GM21576 (cell line): ENCODE data around the gene PDZRN4.

Source experiments
- ATAC-seq: cut with Tn5 transposase; IDR thresholded peaks from one replicate; pipeline ENCODE4 v1.9.1; 2021; ENCODE audit warnings: mild to moderate bottlenecking, moderate library complexity; ENCODE audit not compliant: unreplicated experiment

Gene PDZRN4

DNA sequence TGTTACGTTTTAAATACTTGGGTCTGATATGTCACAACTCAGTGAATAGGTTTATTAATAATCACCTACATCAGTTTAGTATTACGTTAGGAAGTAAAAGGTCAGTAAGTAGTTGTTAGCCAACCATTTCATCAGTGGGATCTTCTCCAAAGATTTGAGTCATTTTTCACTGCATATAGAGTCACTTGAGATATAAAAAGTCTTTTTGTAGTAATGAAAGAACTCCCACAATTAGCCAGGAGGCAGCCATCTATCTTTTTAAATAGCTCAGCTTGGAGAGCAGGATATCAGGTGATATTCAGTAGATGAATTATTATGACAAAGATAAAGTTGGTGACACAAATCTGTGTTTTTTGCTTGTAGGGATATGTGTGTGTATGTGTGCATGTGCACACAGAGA is 309.3 kb downstream of the PDZRN4 start:
- ATAC-seq = no peak

DNA sequence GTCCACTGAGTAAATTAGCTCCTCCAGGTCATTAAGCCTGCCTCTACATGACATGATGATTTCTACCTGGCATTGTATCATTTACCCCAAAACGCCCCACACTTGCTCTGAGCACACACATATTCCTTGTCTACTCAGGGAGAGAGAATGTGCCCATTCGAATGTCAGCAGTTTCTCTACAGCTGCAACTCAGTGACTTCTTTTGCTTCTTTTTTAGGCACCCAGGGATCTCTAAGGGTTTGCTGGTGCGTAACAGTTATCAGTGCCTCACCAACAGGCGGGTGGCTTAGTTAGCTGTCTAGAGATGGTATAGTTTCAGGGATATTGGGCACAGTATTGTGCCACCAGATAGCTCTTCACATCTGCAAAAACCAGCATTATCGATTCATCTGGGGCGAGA is 316.9 kb downstream of the PDZRN4 start:
- no peak for ATAC-seq

DNA sequence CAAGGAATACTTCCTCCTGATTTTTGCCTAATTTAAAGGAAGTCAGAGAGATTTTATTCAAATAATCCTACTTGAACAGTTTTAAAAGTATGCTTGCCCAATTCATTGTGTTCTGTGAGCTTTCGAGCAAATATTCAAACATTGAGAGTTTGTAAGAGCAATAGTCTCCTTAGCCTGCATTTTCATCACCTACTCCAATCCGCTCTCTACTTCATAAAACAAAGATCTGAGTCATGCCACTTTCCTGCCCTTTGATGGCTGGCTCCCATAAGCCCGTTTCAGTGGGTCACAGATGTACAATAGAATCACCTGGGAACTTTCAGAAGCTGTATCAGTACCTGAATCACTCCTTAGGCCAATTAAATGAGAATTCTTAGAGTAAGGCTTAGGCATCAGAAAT is 319.2 kb downstream of the PDZRN4 start:
- ATAC-seq = no peak

DNA sequence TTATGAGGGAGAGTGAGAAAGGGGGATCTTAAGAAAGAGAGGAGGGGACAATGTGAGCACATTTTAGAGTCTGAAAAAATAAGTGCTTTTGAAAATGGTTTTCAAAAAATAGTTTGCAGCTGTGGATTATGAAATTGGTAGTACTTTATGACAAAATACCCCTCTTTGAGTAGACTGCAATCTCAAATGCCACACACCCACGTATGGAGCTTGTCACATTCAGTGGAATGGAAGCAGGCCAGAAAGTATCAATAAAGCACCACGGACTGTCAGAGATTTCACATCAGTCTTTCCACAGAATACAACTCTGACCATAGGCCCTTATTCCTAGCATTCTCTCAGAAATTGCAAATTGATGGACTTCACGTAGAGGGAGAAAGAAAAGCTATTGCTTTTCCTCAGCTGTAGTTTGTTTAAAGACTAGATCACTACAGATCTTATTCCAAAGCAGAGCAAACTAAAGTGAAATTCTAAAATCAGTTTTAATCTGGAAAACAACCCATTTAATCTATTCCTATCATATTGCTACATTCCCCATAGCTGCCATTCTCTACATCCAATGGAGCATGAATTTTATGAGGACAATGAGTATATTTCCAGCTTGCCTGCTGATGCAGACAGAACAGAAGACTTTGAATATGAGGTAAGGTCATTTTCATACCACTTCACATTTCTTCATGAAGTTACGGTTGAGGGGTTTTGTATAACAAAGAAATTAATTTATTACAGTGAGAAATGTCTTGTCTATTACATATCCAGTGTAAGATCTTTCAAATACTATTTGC is 321.3 kb downstream of the PDZRN4 start:
- ATAC-seq = no peak

DNA sequence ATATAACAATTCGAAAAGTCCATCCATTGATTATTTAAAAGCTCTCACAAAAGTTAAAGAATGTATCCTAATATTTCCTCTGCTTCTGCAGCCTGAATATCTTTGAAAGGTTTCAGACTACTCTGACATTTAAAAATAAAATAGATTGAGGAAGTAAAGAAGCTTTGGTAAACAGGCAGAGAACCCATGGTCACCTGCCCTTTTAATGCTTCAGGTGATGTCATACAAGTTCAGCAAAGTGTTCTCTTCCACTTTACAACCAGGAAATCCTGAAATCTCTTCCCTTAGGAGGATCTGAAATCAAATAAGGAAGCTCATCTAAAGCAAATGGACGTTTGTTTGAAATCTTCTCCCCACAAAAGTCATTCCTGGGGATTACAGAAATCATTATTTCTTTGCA is 322.4 kb downstream of the PDZRN4 start:
- no peak for ATAC-seq

DNA sequence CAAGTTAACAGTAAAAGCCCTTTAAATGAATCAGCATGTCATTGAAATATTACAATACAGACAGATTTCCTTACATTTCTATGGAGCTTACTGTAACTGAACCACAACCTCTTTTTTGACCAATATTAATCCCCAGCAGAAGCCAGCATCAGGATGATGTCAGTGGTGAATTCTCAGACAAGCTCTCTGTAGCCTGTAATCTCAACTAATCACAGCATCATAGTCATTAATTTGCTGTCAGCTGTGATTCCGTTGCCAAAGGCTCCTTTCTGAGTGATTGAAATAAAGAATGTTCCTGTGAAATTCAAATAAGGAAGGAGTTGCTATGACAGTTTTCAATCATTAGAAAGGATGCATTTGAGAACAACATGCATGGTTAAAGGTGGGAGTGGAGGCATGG is 323.1 kb downstream of the PDZRN4 start:
- no peak for ATAC-seq

DNA sequence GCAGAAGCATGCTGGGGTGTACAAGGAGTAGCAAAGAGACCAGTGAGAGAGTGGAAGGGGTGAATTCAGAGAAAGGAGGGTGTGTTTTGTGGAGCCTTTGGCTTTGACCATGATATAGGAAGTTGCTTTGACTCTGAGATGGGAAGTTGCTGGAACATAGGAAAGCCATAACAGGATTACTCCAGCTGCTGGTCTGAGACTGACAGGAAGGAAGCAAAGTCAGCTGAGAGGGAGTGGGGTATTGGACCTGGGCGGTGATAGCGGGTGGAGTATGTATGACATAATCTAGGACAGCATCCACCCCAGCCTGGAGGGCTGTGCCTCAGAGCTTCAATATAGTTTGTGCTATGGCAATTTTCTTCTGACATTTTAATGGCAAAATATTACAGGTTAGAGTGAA is 324.4 kb downstream of the PDZRN4 start:
- no peak for ATAC-seq

DNA sequence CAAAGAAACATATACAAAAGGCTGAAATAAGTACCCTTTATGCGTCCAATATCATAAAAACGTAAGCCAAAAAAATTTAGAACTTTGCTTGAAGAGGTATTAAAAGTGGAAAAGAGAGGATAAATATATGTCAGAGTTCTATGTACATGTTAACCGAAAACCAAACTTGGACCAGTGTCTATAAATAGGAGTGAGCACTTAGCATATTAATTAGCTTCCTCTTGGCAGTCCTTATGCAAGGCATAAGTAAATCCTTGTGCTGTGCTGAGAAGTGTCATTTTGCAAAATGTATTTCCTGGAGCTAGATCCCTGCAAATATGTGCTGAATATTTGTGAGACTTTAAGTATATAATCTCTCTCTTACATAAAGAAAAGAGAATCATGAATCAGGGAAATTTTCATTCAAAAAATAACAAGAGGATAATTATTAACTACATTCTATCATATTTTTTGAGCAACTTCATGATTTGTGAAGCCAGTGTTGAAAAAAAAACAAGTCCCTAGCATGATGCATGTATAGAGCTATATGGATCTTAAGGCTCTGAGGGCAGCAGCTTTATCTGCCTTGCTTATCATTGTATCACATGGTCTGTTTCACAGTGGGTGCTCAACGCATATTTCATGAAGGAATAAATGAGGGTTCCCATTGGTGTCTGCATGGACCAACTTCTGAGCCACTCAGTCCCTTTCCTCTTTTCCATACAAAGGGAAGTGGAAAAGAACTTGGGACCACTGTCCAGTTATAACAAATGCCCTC is 326.1 kb downstream of the PDZRN4 start:
- no peak for ATAC-seq

DNA sequence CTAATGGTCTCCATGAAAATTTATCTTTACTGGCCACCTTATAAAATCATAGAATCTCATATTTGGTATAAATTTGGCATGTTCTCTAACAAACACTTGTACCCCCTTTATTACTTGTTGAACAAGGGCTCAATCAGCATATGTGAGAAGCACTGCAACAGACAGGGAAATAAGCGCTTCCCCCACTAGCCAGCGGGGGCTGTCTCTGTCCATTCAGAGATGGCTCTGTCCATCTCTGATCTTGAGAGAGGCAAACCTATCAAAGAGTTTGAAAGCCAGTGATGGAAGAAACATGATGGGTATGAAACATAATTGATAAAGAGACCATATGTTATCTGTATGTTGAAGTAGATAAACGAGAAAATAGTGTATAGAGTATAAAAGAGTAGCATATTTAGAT is 326.8 kb downstream of the PDZRN4 start:
- ATAC-seq = no peak

DNA sequence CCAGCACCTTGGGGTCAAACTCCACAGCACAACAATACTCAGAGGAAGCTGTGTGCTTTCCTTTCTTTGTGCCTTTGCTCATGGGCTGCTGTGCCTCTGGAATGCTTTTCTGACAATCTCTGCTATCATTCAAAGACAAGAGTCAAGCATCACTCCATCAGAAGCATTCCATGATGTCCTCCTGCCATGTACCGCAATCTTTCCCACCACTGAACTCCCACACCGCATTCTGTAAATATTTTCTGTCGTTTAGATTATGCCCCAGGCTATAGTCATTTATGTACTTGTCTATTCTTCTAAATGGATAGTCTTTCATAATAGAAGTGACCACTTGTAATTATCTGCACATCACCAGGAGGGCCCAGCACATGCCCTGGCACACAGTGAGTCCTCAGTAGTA is 327.8 kb downstream of the PDZRN4 start:
- ATAC-seq = no peak

DNA sequence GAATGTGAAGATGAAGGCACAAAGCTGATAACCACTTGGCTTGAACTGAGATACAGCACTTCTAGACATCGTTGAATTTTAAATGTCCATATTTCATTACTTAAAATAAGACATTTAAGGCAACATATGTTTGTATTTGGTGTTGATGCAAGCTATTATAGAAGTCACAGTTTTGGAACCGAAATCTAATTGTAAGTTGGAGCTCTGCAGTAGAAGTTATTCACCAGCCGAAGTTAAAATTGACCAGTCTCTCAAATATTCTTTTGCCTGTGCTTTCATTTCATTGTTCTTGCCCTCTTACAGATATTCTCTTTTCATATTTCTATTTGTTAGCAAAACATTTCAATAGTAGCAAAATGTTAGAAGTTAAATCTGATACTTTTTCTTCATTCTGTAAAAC is 332.7 kb downstream of the PDZRN4 start:
- no peak for ATAC-seq

DNA sequence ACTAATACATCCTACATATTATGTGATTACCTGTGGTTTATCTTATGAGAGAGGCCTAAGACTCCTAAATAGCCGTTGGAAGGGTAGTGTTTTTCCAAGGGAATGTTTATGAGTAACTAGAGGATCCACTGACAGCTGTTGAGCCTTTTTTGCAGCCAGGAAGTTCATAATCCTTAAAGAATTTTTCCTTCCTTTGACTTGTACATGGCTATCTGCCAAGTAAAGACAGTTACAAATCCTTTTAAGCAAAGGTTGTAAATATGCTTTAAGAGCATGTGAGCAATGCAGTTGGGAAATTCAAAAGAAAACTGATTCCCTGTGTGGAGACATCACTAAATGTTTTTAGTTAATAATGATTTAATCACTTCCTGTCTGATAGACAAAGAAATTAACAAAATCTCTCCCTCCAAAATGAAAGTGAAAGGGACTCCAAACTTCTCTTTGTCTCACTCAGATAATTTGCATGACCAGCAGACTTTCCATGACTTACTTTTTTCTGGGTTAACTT is 333.8 kb downstream of the PDZRN4 start:
- ATAC-seq = peak; percentile 83

DNA sequence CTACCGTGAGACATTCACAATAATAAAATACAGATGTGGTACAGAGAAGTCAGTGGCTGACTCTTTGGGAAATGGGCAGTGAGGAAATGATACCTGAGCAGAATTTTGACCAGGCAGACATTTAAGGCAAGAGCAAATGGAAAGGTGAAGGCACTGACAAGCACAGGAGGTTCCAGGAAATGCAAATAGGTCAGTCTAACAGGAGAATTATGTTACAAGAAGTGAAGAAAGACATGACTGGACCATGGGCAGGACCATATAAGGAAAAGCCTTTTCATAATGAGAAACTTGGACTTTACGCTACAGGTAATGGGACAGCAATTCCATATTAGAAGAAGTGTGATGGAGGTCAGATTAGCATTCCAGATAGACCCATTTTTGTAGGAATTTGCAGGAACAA is 338.9 kb downstream of the PDZRN4 start:
- no peak for ATAC-seq

DNA sequence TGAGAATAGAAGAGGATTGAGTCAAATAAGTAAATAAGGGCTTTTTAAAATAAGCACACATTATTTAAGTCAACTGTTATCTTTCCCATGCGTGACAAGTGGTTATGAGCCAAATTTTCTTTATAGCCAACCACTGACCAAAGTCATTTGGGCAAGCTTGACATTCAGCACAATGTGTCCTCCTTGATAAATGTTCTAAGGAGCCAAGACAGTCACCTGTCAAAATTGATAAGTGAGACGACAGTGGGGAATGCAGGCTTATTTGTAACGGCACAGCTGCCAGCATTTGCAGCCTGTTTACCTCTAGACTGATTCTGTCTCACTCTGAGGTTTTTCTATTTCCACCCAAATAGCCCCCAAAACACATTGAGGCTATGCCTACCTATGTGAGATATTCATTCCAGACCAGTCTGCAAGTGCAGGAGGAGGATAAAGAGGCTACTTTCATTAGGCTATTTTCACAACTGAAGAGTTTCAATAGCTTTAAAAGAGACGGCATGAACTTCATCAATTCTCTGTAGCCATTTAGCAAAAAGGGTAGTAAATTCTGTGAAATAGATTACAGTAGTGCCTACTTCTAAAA is 339.5 kb downstream of the PDZRN4 start:
- no peak for ATAC-seq

DNA sequence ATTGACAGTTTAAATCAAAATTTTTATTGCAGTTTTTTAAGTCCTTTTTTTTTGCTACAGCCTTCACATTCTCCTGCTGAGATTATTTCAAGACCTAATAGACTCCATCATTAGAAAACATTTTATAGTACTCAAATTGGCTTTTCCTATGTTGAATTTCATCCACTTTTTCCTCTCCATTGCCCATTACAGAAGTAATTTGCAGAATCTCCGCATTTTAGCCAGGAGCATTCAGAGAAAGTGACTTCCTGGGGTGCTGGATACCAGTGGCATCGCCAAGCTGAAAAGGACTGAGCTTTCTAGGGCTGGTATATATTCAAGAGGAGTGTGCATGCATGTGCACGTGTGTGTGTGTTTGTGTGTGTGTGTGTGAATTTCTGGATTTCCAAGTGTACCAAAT is 340.8 kb downstream of the PDZRN4 start:
- ATAC-seq = no peak

DNA sequence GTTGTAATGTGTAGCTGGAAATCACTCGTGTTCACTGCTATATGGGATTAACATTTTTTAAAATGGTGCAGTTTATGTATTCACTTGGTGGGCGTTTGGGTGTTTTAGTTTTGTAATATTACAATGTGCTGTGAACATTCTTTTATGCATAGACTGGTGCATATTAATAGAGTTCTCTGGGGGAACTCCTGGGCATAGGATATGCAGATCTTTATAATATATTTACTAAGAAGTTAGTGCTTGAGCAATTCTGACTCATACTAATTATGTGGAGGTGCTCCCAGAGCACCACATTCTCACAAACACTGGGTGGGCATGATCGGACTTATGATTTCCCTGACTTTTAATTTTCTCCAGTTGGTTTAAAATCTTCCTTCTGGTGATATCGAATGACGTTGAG is 342.3 kb downstream of the PDZRN4 start:
- ATAC-seq = no peak

DNA sequence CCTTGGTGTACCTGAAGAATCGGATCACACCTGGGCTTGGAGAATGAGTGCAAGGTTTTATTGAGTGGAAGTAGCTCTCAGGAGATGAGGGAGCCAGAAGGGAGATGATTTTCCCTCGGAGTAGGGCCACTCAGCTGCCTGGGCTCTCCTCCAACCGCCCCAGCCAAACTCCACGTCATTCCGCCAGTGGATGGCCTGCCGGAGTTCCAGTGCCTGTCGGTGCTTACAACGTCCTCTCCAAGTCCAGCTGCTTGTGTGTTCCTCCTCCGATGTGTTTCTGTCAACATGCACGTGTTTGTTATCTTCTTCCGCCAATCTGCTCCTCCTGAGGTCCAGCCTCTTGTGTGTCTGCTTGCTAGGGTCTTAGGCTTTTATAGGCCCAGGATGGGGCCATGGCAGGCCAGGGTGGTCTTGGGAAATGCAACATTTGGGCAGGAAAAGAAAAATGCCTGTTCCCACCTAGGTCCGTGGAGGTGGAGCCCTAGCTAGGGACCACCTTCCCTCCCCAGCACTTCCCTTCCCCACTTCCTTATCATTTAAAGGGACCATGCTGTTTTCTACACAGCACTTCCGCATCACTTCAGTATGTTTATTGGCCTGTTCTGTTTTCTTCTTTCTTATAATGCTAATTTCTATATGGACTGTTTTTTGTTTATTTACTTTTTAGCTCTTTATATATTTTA is 343.2 kb downstream of the PDZRN4 start:
- no peak for ATAC-seq

DNA sequence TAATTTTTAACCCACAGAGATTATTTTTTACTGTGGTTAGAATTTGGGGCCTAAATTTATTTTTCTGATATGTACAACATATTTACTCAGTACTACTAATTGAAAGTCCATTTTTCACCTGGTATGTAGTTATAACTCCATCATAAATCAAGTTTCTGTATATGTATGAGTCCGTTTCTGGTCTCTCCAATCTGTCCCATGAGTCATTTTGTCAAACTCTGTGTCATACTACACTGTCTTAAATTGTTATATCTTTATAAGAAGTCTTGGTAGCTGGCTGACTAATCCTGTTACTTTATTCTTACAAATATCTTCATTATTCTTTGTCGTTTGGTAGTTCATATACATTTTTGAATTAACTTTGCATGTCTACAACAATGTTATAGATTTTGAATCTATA is 344.0 kb downstream of the PDZRN4 start:
- ATAC-seq = no peak

DNA sequence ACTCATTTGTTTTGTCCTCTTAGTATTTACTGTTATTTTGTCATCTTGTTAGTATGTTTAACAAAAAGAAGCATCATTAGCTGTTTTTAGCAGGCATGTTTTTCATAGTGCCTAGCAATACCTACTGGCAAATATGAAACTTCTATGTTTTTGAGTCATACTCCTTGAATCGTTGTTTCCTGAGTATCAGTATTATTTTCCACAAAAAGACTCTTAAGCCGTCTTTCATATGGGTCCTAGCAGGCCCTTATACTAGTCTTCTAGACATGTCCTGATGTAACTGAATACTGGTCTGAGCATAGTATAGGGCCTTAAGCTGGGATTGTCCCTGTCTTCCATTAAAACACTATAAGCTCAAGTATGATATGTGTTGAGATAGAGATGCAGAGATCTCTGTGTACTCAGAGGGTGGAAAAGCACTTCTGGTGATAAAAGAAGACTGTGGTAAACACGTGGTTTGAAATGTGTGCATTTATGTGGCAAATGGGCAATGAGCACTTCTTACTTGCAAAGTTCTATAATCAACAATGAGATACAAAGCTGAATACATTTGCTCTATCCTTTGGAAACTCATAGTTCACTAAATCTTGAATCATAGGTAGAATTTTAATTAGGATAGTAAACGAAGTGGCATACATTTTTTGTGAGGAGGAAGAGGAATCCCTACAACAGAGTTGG is 348.8 kb downstream of the PDZRN4 start:
- no peak for ATAC-seq

DNA sequence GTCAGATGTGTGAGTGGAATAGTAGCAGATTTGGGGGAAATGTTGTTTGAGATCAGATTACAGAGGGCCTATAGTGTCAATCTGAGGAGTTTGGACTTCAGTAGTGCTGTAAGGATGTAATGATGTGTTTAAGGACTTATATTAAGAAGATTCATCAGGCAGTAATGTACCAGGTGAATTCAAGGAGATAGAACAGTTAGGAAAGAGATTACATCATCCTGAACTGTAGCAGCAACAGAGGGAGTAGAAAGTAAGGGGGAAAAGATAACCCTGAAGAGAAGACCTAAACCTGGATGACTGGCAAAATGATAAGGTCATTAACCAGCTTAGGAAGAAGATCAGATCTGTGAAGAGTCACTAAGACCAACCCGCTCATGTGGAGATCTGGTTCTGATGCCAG is 349.4 kb downstream of the PDZRN4 start:
- no peak for ATAC-seq

DNA sequence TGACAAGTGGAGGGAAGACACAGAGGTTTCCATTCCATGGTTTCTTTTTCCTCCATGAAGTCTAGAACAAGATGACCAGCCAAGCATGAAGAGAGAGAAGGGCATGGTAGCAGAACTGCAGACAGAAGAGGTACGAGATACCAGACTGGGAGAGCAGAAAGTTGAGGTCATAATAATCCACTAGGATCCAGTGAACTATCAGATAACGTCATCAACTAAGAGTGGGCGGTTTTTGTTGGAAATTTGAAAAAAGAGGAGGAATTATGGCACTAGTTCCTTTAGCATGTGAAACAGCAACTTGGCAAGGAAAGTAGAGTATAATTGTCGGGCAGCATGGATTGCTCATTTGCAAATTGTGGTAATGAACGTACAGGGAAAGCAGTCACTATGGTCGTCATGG is 357.6 kb downstream of the PDZRN4 start:
- ATAC-seq = no peak
